Measurements from ENCODE around the gene MYO7B. TPM values are rescaled to one million over a fixed set of nuclear protein-coding genes. Genes with fewer than 3 reads are reported as not detected.

The MYO7B gene
- total RNA-seq, 4 donors from 2014 or later = 0.12 to 1.3 (median 0.42) TPM

DNA sequence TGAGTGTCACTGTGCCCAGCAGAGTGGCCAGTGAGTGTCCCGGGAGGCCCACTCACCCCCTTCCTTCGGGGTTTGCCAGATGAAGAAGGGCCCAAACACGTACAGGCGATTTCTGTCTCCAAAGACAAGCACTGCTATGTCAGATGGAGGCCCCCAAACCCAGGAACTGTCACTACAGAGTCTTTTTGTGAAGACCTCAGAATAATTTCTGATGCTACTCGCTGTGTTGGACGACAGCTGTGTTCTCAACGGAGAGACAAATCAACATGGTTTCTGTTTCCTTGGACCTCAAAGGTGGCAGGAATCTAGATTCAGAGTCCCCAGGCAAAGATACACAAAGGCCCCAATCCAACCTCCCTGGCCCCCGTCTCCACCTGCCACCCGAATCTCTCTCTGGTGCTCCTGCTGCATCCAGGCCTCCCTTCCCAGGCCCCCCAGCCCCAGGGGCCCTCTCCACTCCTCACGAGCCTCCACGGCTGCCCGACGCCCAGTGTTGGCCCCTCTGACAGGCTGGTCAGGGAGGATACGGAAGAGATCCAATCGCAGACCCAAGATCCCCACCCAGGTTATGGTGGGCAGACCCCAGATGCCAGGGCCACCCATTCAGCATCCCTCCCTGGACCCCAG, 108.1 kb downstream of the MYO7B start:
- TF ChIP-seq, protein P1, sequence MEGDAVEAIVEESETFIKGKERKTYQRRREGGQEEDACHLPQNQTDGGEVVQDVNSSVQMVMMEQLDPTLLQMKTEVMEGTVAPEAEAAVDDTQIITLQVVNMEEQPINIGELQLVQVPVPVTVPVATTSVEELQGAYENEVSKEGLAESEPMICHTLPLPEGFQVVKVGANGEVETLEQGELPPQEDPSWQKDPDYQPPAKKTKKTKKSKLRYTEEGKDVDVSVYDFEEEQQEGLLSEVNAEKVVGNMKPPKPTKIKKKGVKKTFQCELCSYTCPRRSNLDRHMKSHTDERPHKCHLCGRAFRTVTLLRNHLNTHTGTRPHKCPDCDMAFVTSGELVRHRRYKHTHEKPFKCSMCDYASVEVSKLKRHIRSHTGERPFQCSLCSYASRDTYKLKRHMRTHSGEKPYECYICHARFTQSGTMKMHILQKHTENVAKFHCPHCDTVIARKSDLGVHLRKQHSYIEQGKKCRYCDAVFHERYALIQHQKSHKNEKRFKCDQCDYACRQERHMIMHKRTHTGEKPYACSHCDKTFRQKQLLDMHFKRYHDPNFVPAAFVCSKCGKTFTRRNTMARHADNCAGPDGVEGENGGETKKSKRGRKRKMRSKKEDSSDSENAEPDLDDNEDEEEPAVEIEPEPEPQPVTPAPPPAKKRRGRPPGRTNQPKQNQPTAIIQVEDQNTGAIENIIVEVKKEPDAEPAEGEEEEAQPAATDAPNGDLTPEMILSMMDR (IDR thresholded peaks at IDR 0.05) = no peak
- ATAC-seq (ENCODE audit: low FRiP score) (no peak), DNase-seq (ENCODE audit: low spot score) (no peak)

DNA sequence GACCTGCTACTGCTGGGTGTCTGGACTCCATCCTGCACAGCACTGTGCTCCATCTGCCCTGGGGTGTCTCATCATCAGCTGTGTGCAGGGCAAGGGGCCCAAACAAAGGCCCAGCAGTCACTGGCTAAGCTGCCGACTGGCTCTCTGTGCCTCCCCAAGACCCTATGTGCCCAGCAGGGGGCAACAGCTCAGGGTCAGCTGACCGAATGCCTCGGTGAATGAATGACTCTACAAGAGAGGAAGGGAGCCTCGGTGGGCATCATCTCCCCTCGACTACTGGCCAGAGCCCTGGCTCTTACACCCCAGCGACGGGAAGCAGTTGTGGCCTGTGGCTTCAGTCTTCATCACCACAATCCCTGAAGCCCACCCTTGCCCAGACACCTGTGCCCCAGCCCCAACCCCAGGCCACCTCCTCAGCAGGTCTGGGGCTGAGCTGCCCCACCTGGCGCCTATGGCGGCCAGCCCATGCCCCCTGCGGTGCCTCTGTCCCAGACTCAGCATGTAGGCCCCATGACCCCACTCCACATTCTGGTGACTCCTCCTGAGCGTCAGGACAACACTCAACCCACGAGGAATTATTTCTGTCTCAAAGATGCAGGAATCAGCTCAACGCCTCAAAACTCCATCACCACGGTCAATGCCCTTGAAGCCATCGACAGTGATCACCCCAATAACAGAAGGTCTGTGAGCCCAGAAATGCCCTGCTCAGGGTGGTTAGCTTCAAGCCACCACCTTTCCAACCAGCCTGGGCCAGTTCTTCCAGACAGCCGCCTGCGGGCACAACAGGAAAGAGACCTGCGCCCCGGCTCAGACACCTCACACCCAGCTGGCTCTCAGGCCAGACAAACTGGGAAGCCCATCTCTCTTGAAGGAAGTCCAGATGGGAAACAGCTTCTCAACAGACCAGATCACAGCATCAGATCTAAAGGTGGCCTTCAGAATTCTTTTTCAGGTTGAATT, 108.9 kb downstream of the MYO7B start:
- TF ChIP-seq, protein P1 (IDR thresholded peaks at IDR 0.05) = no peak
- ATAC-seq (ENCODE audit: low FRiP score) (no peak), DNase-seq (ENCODE audit: low spot score) (no peak)

DNA sequence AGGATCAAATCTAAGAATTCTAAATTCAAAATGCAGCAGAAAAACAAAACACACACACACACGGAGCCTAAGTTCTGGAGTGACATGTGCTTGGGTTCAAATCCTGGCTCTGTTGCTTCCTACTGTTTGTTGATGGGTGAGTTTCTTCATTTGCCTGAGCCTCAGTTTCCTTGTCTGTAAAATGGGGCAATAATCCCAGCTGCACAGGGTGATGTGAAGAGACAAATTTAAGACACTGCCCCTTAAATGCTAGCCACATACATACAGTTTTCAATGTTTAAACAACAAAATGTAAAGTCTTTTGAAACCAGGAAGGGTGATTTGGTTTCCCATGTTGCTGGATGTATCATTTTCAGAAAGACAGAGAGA, 109.5 kb downstream of the MYO7B start:
- ATAC-seq (ENCODE audit: low FRiP score) (no peak), DNase-seq (ENCODE audit: low spot score) (no peak)

DNA sequence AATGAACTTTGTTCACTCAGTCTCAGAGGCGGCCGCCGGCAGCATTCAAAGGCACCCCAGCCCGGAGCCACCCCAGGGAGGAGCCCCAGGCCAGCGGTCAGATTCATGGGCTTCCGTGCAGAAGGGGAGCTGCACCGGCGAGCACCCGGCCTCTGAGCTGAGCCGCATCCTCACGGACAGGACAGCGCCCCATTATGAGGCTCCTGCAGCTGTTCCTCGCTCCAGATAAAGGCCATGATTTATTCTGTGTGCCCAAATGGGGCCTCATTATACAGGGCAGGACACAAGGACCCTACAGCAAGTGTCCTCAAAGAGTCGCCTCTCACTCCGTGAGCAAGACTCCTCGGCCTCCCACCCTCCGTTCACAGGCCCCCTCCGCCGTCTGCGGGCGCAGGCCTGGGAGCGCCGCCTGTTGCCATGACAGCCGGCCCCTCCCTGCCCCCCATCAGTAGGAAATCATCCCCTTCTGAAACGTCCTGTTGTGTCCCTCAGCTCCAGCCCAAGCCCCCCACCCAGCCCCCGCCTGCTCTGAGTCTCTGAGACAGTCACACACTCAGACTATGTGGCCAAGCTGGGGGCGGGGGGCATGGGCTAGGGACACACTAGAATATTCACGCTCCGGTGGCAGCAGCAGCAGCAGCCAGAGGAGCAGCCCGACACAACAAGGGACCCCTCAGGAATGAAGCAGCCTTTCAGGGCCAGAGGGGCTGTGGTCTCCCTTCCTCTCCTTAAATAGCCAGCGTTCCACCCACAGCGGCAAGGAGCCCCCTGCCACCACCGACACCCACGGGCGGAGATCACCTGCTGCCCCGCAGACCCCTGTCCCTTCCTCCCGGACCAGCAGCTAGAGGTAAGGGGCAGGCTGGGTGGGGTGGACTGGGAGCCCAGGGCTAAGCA, 110.2 kb downstream of the MYO7B start, which contains the start of gene GPR17:
Gene GPR17 (plus strand): TSS at position 759 of the 897 bp plus-strand sequence. CDS start 4,583 bp downstream, outside the sequence.
- ATAC-seq (ENCODE audit: low FRiP score) = no peak
- TF ChIP-seq, protein P1 (IDR thresholded peaks at IDR 0.05) = no peak
- DNase-seq (ENCODE audit: low spot score) = no peak

More for the DNA sequence above, 109.5 kb downstream of the MYO7B start:
- TF ChIP-seq, protein P1 (IDR thresholded peaks at IDR 0.05) = no peak

DNA sequence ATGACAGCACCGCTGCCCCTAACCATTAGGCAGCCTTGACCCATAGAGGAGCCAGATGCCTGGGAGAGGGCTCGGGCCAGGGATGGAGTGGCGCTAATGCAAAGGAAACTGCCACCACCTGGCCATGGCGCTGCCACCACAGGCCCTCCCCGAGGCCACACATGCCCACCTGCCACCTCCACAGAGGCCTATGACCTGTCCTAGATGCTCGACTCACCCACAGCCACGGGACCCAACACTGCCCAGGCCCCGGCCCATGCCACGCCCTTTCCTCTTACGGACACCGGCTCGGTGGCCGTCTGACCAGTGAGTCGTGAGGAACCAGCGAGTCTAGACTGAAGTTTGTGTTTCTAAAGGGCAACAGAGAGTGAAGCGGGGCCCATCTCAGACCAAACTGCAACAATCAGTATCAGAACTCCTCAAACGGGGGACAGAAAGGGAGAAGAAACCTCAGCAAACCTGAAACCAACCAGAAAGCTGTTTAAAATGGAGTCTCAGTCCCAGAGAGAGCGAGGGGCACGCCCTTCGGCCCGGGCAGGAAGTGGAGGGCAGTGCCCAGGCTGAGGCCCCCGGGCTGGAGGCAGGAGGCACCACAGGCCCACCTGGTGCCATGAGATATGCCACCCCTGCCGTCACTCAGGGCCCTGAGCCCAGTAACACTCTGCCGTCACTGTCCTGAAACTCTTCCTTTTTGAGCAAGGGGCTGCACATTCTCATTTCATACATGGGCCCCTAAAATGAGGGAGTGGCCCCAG, 111.2 kb downstream of the MYO7B start:
- ATAC-seq (ENCODE audit: low FRiP score) (no peak), DNase-seq (ENCODE audit: low spot score) (no peak)
- TF ChIP-seq, protein P1 (IDR thresholded peaks at IDR 0.05) = no peak

Data from omental fat pad (tissue), 4 donors.